Spleen (tissue), 7 donors: ENCODE results near the gene DPEP2.

Experiments used
- POLR2AphosphoS5 ChIP-seq, 3 donors: sonication (generic); formaldehyde crosslinking; IDR thresholded peaks; one replicate each; pipeline ENCODE4 v1.5.1; 2017; ENCODE audit warnings: antibody characterized with exemption in 3 of 3
- TF ChIP-seq, protein P1 (sequence below), 11 experiments: fragments of 200-600 bp in 7 of 11; fragments of 450-650 bp in 4 of 11; sonication (generic) in 4 of 11; IDR thresholded peaks in 8 of 11; conservative IDR thresholded peaks in 3 of 11; 1 replicate in 7 of 11; 2 replicates in 4 of 11; pipeline versions ENCODE4 v1.4.0 to v1.8.0; 2016 to 2021; ENCODE audit warnings: antibody characterized with exemption in 11 of 11, inconsistent platforms in 4 of 11, mild to moderate bottlenecking in 1 of 11
- donor health status: DM: no; HTN: no; CAD: no; lungs with moderate emphysema.
- donor health status: DM: no; HTN: no; CAD: no.
- donor health status: DM: no; HTN: no; CAD: no.

- TF ChIP-seq, protein P1, sequence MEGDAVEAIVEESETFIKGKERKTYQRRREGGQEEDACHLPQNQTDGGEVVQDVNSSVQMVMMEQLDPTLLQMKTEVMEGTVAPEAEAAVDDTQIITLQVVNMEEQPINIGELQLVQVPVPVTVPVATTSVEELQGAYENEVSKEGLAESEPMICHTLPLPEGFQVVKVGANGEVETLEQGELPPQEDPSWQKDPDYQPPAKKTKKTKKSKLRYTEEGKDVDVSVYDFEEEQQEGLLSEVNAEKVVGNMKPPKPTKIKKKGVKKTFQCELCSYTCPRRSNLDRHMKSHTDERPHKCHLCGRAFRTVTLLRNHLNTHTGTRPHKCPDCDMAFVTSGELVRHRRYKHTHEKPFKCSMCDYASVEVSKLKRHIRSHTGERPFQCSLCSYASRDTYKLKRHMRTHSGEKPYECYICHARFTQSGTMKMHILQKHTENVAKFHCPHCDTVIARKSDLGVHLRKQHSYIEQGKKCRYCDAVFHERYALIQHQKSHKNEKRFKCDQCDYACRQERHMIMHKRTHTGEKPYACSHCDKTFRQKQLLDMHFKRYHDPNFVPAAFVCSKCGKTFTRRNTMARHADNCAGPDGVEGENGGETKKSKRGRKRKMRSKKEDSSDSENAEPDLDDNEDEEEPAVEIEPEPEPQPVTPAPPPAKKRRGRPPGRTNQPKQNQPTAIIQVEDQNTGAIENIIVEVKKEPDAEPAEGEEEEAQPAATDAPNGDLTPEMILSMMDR (IDR thresholded peaks at IDR 0.05 in 8 of 11, conservative IDR thresholded peaks at IDR 0.05 in 3 of 11): no peak
- no peak for TF ChIP-seq POLR2AphosphoS5 (IDR thresholded peaks at IDR 0.05)
Measured at GRCh38 chr16:68000450-68000849, 1.2 kb upstream of the DPEP2 start.
